WI38 (cell line): ENCODE results near the gene HOXD11.

Experiments used
- H3K4me3 ChIP-seq: 2 replicates; pipeline ENCODE4 v1.5.1; 2011; ENCODE audit warnings: low read depth, mild to moderate bottlenecking, control low read depth, low read length
- CTCF ChIP-seq: IDR thresholded peaks from 2 replicates; pipeline ENCODE4 v1.5.1; 2012; ENCODE audit warnings: low read depth, mild to moderate bottlenecking, control low read depth, low read length

HOXD11 gene

DNA sequence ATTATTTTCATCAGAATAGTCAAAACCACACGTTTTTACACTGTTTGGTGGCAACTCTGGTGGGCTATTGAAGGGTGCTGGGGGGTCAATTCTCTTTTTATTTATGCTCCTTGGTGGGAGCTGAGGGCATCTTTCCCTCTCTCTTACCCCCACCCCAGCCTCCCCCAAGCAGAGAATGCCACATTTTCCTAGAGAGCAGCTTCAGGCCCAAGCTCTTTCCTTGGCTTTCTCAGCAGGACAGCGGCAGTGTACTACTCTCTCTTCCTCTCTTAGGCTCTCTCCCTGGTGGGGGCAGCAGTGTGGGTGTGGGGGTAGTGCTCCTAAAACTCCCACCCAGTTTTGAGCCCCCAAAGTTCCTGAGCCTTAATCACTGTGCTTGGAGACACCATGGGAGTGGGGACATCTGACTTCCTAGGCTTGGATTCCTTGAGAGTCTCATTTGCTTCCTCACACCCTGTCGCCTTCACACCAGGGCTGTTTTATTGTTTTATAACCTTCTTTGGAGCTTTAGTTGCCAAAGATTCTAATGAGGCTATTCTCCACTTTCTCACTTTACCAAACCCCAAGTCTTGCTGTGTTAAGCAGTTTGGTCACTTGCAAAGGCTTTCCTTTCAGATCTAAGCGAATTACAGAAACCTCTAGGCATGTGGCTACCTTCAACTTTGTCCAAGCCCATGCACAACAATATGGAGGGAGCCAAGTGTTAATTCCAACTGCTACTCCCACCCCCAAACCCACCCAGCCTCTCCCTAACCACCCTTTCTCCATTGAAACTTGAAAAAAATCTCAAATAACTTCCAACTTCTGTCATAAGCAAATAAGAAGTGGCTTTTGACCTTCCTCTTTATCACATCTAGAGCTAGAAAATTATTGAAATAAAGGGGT lies 38.2 kb downstream of the HOXD11 start:
- TF ChIP-seq CTCF = no peak

GRCh38 chr2:176146101-176146500 lies 39.0 kb downstream of the HOXD11 start:
- no peak for TF ChIP-seq CTCF
- H3K4me3 ChIP-seq = no peak overlapping the region

More for the DNA sequence above, 38.2 kb downstream of the HOXD11 start:
- H3K4me3 ChIP-seq = no peak overlapping the region

GRCh38 chr2:176146645-176147044 lies 39.6 kb downstream of the HOXD11 start:
- H3K4me3 ChIP-seq = no peak overlapping the region
- TF ChIP-seq CTCF = no peak

DNA sequence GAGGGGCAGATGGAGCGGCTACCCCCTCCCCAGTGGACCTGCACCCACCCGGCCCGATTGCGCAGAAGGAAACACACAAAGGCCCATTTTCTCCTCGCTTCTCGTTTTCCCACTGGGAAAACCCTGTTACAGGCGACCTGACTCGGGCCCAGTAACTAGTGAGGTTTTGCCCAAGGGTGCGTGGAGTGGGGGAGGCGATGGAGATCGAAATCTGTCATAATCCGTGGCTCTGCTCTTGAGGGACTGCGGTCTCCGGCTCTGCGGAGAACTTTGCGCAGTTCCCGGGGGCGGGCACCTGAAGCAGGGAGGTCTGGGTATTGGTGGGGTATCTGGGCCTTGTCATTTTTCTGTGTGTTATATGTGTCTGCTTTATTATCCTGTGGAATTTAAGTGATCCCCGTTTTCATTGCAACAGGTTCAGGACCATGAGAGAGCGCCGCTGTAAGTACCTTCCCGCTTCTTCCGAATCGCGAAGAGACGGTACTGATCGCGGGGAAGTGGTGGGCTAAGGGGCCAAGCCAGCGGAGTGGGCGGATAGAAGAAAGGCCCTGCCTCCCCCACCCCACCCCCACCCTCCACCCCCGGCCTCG lies 40.2 kb downstream of the HOXD11 start:
- no peak overlapping the region for H3K4me3 ChIP-seq
- no peak for TF ChIP-seq CTCF

DNA sequence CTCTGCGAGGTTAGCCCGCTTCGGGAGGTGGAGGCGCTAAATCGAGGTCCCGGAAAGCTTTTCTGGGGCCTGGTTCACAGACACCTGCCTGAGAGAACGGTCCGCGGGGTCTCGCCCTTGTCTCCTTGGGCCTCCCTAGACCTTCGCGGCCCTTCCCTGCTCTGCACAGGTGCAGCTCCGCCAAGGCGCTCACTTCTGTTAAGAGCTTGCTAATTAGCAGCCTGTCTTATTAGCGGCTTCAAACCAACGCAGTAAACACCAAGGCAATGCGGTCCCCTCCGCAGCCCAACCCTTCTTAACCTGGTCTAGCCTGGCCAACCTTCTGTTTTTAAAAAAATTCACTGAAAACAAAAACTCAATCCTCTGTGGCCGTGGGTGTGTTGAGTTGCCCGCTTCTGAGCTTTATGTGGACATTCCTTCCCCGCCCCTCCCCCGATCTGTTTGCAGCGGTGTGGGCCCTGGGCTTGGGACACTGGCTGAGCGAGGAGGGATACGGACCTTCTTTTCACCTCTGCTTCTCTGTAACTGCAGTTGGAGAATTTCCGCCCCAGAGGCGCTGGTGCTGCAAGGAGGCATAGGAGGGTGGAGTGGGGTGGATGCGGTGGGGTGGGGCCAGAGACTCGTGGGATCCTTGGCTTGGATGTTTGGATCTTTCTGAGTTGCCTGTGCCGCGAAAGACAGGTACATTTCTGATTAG lies 40.9 kb downstream of the HOXD11 start:
- TF ChIP-seq CTCF = no peak
- H3K4me3 ChIP-seq = no peak overlapping the region

- H3K4me3 ChIP-seq = no peak overlapping the region
- TF ChIP-seq CTCF = no peak
These were observed 41.8 kb downstream of the HOXD11 start for GRCh38 chr2:176148751-176149421.
